Panc1 (cell line): Measurements from ENCODE around the gene TRRAP. TPM values are rescaled to one million over a fixed set of nuclear protein-coding genes. Genes with fewer than 3 reads are reported as not detected.

ENCODE experiments used
- ATAC-seq: fragments of 200-7000 bp; cut with Tn5 transposase; 2 replicates; pipeline ENCODE4 v1.9.1; 2020; ENCODE audit warnings: mild to moderate bottlenecking, moderate library complexity
- BruUV-seq: library from RNA; stranded (reverse); fragments of 400-500 nt; replicated peaks from 2 replicates; lab custom pipeline; 2021; lab: Mats Ljungman, UMichigan
- CTCF ChIA-PET: fragments of 300-600 bp; sonication (Branson Sonifier 250); formaldehyde crosslinking; loops from one replicate; lab custom pipeline; 2022; ENCODE audit warnings: antibody characterized with exemption; lab: Charles Lee
- POLR2A ChIA-PET: fragments of 300-600 bp; sonication (Branson Sonifier 250); formaldehyde crosslinking; loops from one replicate; lab custom pipeline; 2022; ENCODE audit warnings: antibody characterized with exemption; lab: Charles Lee
- DNase-seq: peaks from one replicate; pipeline ENCODE4 v3.0.0-alpha.2; 2010; ENCODE audit warnings: low read depth, low spot score
- H3K27ac ChIP-seq: 2 replicates; pipeline ENCODE4 v1.5.1; 2011; ENCODE audit warnings: mild to moderate bottlenecking, low read length, inconsistent platforms
- H3K27me3 ChIP-seq: fragments of 200-500 bp; sonication (Bioruptor generic); 2 replicates; pipeline ENCODE4 v1.6.0; 2014; ENCODE audit warnings: low read length, inconsistent platforms; ENCODE audit not compliant: control insufficient read depth, insufficient read depth
- H3K36me3 ChIP-seq: fragments of 200-500 bp; sonication (Bioruptor generic); 2 replicates; pipeline ENCODE4 v1.5.1; 2014; ENCODE audit warnings: inconsistent platforms, mild to moderate bottlenecking, low read length, moderate library complexity; ENCODE audit not compliant: control insufficient read depth, insufficient read depth
- H3K4me1 ChIP-seq: 2 replicates; pipeline ENCODE4 v1.5.1; 2011; ENCODE audit warnings: inconsistent platforms, mild to moderate bottlenecking, low read length, moderate library complexity; ENCODE audit not compliant: control insufficient read depth, insufficient read depth
- H3K4me3 ChIP-seq, 2 experiments: 2 replicates each; pipeline ENCODE4 v1.5.1; 2011 to 2012; ENCODE audit warnings: low read depth in 2 of 2, low read length in 2 of 2, mild to moderate bottlenecking in 2 of 2, inconsistent platforms in 1 of 2, moderate library complexity in 1 of 2
- H3K9me3 ChIP-seq: fragments of 200-500 bp; sonication (Bioruptor generic); 2 replicates; pipeline ENCODE4 v1.5.1; 2014; ENCODE audit warnings: low read depth, mild to moderate bottlenecking, inconsistent platforms, low read length, moderate library complexity; ENCODE audit not compliant: control insufficient read depth, insufficient read depth
- POLR2AphosphoS5 ChIP-seq: IDR thresholded peaks from 2 replicates; pipeline ENCODE4 v1.6.1; 2012; ENCODE audit warnings: mild to moderate bottlenecking, low read depth, low read length, moderate library complexity
- SIN3A ChIP-seq: IDR thresholded peaks from 2 replicates; pipeline ENCODE4 v1.6.1; 2012; ENCODE audit warnings: low read depth, mild to moderate bottlenecking, low read length, moderate library complexity, borderline replicate concordance; ENCODE audit not compliant: insufficient read depth
- TCF7L2 ChIP-seq: IDR thresholded peaks from 2 replicates; pipeline ENCODE4 v1.6.1; 2011; ENCODE audit warnings: mild to moderate bottlenecking, low read depth, low read length, inconsistent platforms
- in situ Hi-C: cut with HindIII; loops from 2 replicates; pipeline ENCODE4 v1.10.0; 2016; ENCODE audit warnings: low sequenced_read_pairs, low pct_unique_long_range_greater_than_20kb
- intact Hi-C: fragments of 100-400 bp; cut with micrococcal nuclease; formaldehyde crosslinking; loops from one replicate; pipeline ENCODE4 v1.10.0; 2022; ENCODE audit not compliant: unreplicated experiment
- total RNA-seq: library from RNA; stranded (reverse); gene quantifications from one replicate; pipeline ENCODE4 v1.2.1, GENCODE V29; 2021; ENCODE audit not compliant: unreplicated experiment
- TF ChIP-seq, protein P1 (sequence below), 2 experiments: IDR thresholded peaks; 2 replicates each; pipeline ENCODE4 v1.6.1; 2011 to 2012; ENCODE audit warnings: low read depth in 2 of 2, control low read depth in 1 of 2, low read length in 1 of 2, mild to moderate bottlenecking in 1 of 2, moderate library complexity in 1 of 2; ENCODE audit not compliant: insufficient read depth in 1 of 2
- TF ChIP-seq, protein P2 (sequence below): fragments of 450-650 bp; IDR thresholded peaks from 2 replicates; pipeline ENCODE4 v1.5.1; 2017; ENCODE audit warnings: mild to moderate bottlenecking

The TRRAP gene
- total RNA-seq, 1 experiment from 2014 or later = 44.9 TPM

GRCh38 chr7:98908585-98908984 is 30.3 kb downstream of the TRRAP start:
- H3K36me3 ChIP-seq = peaks cover 18% of the 10 kb centered on the region
- TF ChIP-seq, protein P1, sequence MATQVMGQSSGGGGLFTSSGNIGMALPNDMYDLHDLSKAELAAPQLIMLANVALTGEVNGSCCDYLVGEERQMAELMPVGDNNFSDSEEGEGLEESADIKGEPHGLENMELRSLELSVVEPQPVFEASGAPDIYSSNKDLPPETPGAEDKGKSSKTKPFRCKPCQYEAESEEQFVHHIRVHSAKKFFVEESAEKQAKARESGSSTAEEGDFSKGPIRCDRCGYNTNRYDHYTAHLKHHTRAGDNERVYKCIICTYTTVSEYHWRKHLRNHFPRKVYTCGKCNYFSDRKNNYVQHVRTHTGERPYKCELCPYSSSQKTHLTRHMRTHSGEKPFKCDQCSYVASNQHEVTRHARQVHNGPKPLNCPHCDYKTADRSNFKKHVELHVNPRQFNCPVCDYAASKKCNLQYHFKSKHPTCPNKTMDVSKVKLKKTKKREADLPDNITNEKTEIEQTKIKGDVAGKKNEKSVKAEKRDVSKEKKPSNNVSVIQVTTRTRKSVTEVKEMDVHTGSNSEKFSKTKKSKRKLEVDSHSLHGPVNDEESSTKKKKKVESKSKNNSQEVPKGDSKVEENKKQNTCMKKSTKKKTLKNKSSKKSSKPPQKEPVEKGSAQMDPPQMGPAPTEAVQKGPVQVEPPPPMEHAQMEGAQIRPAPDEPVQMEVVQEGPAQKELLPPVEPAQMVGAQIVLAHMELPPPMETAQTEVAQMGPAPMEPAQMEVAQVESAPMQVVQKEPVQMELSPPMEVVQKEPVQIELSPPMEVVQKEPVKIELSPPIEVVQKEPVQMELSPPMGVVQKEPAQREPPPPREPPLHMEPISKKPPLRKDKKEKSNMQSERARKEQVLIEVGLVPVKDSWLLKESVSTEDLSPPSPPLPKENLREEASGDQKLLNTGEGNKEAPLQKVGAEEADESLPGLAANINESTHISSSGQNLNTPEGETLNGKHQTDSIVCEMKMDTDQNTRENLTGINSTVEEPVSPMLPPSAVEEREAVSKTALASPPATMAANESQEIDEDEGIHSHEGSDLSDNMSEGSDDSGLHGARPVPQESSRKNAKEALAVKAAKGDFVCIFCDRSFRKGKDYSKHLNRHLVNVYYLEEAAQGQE (IDR thresholded peaks at IDR 0.05; ENCODE audit: insufficient read depth in 1 of 2, low read depth in 2 of 2, low read length in 1 of 2) = no peak
- TF ChIP-seq, protein P2, sequence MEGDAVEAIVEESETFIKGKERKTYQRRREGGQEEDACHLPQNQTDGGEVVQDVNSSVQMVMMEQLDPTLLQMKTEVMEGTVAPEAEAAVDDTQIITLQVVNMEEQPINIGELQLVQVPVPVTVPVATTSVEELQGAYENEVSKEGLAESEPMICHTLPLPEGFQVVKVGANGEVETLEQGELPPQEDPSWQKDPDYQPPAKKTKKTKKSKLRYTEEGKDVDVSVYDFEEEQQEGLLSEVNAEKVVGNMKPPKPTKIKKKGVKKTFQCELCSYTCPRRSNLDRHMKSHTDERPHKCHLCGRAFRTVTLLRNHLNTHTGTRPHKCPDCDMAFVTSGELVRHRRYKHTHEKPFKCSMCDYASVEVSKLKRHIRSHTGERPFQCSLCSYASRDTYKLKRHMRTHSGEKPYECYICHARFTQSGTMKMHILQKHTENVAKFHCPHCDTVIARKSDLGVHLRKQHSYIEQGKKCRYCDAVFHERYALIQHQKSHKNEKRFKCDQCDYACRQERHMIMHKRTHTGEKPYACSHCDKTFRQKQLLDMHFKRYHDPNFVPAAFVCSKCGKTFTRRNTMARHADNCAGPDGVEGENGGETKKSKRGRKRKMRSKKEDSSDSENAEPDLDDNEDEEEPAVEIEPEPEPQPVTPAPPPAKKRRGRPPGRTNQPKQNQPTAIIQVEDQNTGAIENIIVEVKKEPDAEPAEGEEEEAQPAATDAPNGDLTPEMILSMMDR = no peak
- TF ChIP-seq POLR2AphosphoS5 (no peak), SIN3A (no peak), TCF7L2 (no peak)

DNA sequence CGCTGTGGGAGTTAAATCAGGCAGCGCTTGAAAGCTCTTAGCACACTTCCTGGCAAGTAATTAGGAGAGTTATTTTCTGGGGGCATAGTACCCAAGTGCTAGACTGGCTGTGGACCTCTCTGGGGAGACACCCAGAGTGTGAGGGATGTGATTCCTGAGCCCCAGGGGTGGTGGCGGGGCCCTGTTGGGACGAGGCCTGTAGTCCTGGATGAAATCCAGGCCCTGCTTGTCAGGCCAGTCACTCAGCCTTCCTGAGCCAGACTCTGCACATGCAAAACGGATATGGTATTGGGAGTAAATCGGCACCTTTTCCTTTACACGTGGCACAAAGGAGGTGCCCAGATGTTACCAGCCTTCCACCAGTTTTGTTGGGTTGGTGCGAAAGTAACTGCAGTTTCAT is 31.2 kb downstream of the TRRAP start:
- intact Hi-C loops = no loop called here
- Histone ChIP-seq H3K9me3 (no peaks in the 10 kb centered on the region), H3K27ac (no peak overlapping the region), H3K4me1 (no peaks in the 10 kb centered on the region), H3K27me3 (no peaks in the 10 kb centered on the region), H3K4me3 (no peak overlapping the region), H3K36me3 (peaks cover 16% of the 10 kb centered on the region)
- TF ChIP-seq SIN3A = no peak
- no peak for TF ChIP-seq TCF7L2
- TF ChIP-seq, protein P1 (IDR thresholded peaks at IDR 0.05; ENCODE audit: insufficient read depth in 1 of 2, low read depth in 2 of 2, low read length in 1 of 2) = no peak
- TF ChIP-seq, protein P2 = no peak
- no peak for TF ChIP-seq POLR2AphosphoS5
- POLR2A ChIA-PET = interaction anchor here (0.7 kb wide), 1 partner anchor 26 kb away, joined by 16 read pairs; no protein-coding TSS in a partner anchor
- CTCF ChIA-PET = no interaction called here
- in situ Hi-C loops = no loop called here
- BruUV-seq = no TSS peak
- DNase-seq = no peak
- ATAC-seq = no peak

More at GRCh38 chr7:98908585-98908984, 30.3 kb downstream of the TRRAP start:
- in situ Hi-C loops = no loop called here
- BruUV-seq = no TSS peak
- intact Hi-C loops = no loop called here
- ChIA-PET CTCF (no interaction called here), POLR2A (no interaction called here)
- Histone ChIP-seq H3K27ac (no peak overlapping the region), H3K27me3 (no peaks in the 10 kb centered on the region), H3K4me3 (no peak overlapping the region), H3K4me1 (no peaks in the 10 kb centered on the region), H3K9me3 (no peaks in the 10 kb centered on the region)
- DNase-seq = no peak
- no peak for ATAC-seq
